Endothelial cell of umbilical vein (primary cell): ENCODE results near the gene SEPTIN5. TPM values are rescaled to one million over a fixed set of nuclear protein-coding genes. Genes with fewer than 3 reads are reported as not detected.

Experiments used
- BruUV-seq: library from RNA; stranded (reverse); fragments of 400-500 nt; replicated peaks from 2 replicates; lab custom pipeline; 2021; lab: Mats Ljungman, UMichigan
- CTCF ChIA-PET: fragments of 300-600, 350-600 bp; sonication (Branson Sonifier 250); formaldehyde crosslinking; loops from one replicate; lab custom pipeline; 2021; ENCODE audit warnings: antibody characterized with exemption, inconsistent platforms; lab: Charles Lee
- POLR2A ChIA-PET: fragments of 300-600, 350-600 bp; sonication (Branson Sonifier 250); formaldehyde crosslinking; loops from one replicate; lab custom pipeline; 2021; ENCODE audit warnings: antibody characterized with exemption, inconsistent platforms; lab: Charles Lee
- DNase-seq: peaks from one replicate; pipeline ENCODE4 v3.0.0-alpha.2; 2011; ENCODE audit warnings: low read depth, low spot score
- FAIRE-seq: peaks from 2 replicates; lab custom pipeline; 2011; peaks lifted over from hg19 to GRCh38; lab: Jason Lieb, UNC
- H2AFZ ChIP-seq: 2 replicates; pipeline ENCODE4 v1.6.0; 2012; ENCODE audit warnings: low read depth, low read length, control low read depth, inconsistent platforms
- H3K27ac ChIP-seq: 2 replicates; pipeline ENCODE4 v1.5.1; 2011; ENCODE audit warnings: low read depth, mild to moderate bottlenecking, control low read depth, low read length, moderate library complexity; ENCODE audit not compliant: insufficient read depth
- H3K27me3 ChIP-seq, 2 experiments: 2 replicates each; pipeline versions ENCODE4 v1.6.0 to v1.6.1; 2011; ENCODE audit warnings: low read length in 2 of 2, mixed read lengths in 1 of 2; ENCODE audit not compliant: control insufficient read depth in 2 of 2, insufficient read depth in 2 of 2
- H3K36me3 ChIP-seq, 2 experiments: 2 replicates in 1 of 2; 3 replicates in 1 of 2; pipeline ENCODE4 v1.5.1; 2011; ENCODE audit warnings: low read length in 2 of 2, mild to moderate bottlenecking in 1 of 2, moderate library complexity in 1 of 2; ENCODE audit not compliant: control insufficient read depth in 2 of 2, insufficient read depth in 2 of 2; ENCODE audit errors: extremely low read depth in 1 of 2
- H3K4me1 ChIP-seq: 3 replicates; pipeline ENCODE4 v1.5.1; 2011; ENCODE audit warnings: mild to moderate bottlenecking, low read length; ENCODE audit not compliant: control insufficient read depth, insufficient read depth; ENCODE audit errors: extremely low read depth
- H3K4me2 ChIP-seq: 2 replicates; pipeline ENCODE4 v1.6.1; 2011; ENCODE audit warnings: low read length, control low read depth, mixed read lengths; ENCODE audit not compliant: insufficient read depth
- H3K4me3 ChIP-seq, 3 experiments: fragments of 200-600 bp in 1 of 3; sonication (generic), shearing (Covaris generic) in 1 of 3; replicated peaks in 1 of 3; 2 replicates each; pipeline ENCODE4 v1.5.1; 2011 to 2016; ENCODE audit warnings: control low read depth in 3 of 3, low read length in 3 of 3, mild to moderate bottlenecking in 2 of 3, inconsistent platforms in 1 of 3, low read depth in 1 of 3, moderate library complexity in 1 of 3; ENCODE audit not compliant: insufficient read depth in 1 of 3
- H3K79me2 ChIP-seq: 2 replicates; pipeline ENCODE4 v1.6.0; 2012; ENCODE audit warnings: low read length, inconsistent platforms; ENCODE audit not compliant: control insufficient read depth, insufficient read depth
- H3K9ac ChIP-seq: replicated peaks from 2 replicates; pipeline ENCODE3; 2011; ENCODE audit warnings: low read length, control low read depth; ENCODE audit not compliant: insufficient read depth; ENCODE audit errors: extremely low read depth
- H3K9me1 ChIP-seq: replicated peaks from 3 replicates; pipeline ENCODE4 v1.6.0; 2011; ENCODE audit warnings: mild to moderate bottlenecking, low read length; ENCODE audit not compliant: control insufficient read depth, insufficient read depth; ENCODE audit errors: extremely low read depth
- H3K9me3 ChIP-seq: replicated peaks from 2 replicates; pipeline ENCODE4 v1.5.1; 2012; ENCODE audit warnings: low read length, inconsistent platforms; ENCODE audit not compliant: control insufficient read depth, insufficient read depth
- H4K20me1 ChIP-seq: replicated peaks from 2 replicates; pipeline ENCODE3; 2011; ENCODE audit warnings: mild to moderate bottlenecking, low read length; ENCODE audit not compliant: control insufficient read depth, insufficient read depth; ENCODE audit errors: extremely low read depth
- EZH2 ChIP-seq: IDR thresholded peaks from 2 replicates; pipeline ENCODE4 v1.6.1; 2012; ENCODE audit warnings: borderline replicate concordance, low read depth, mild to moderate bottlenecking, moderate library complexity, low read length, inconsistent platforms; ENCODE audit not compliant: severe bottlenecking
- FOS ChIP-seq: IDR thresholded peaks from 2 replicates; pipeline ENCODE4 v1.6.1; 2011; ENCODE audit warnings: mild to moderate bottlenecking, low read length, moderate library complexity, borderline replicate concordance; ENCODE audit not compliant: insufficient read depth
- GATA2 ChIP-seq: IDR thresholded peaks from 2 replicates; pipeline ENCODE4 v1.7.0; 2011; ENCODE audit warnings: low read depth, mild to moderate bottlenecking, moderate library complexity, mixed read lengths, low read length; ENCODE audit not compliant: insufficient read length, insufficient read depth
- JUN ChIP-seq: IDR thresholded peaks from 2 replicates; pipeline ENCODE4 v1.6.1; 2011; ENCODE audit warnings: borderline replicate concordance, low read depth; ENCODE audit not compliant: insufficient read length, insufficient read depth
- MAX ChIP-seq: IDR thresholded peaks from 2 replicates; pipeline ENCODE4 v1.6.1; 2011; ENCODE audit not compliant: insufficient read depth, insufficient read length
- MYC ChIP-seq: IDR thresholded peaks from one replicate; pipeline ENCODE4 v1.6.1; 2011; ENCODE audit warnings: mild to moderate bottlenecking, low read depth, low read length
- POLR2A ChIP-seq: IDR thresholded peaks from 2 replicates; pipeline ENCODE4 v1.6.1; 2012; ENCODE audit warnings: low read depth, mild to moderate bottlenecking, control low read depth, low read length
- POLR2AphosphoS5 ChIP-seq: IDR thresholded peaks from 2 replicates; pipeline ENCODE4 v1.6.1; 2012; ENCODE audit warnings: low read depth, mild to moderate bottlenecking, control low read depth, low read length, moderate library complexity; ENCODE audit not compliant: insufficient read depth
- dilution Hi-C: fragments of 300-500 bp; cut with MboI; formaldehyde crosslinking; loops from one replicate; pipeline ENCODE4 v1.15.0; 2019; ENCODE audit warnings: low sequenced_read_pairs; ENCODE audit not compliant: extremely low pct_ligation_motif_present
- intact Hi-C: fragments of 100-400 bp; cut with micrococcal nuclease; formaldehyde crosslinking; loops from one replicate; pipeline ENCODE4 v1.10.0; 2022
- polyA plus RNA-seq, 4 experiments: library from polyadenylated mRNA; depleted of rRNA in 3 of 4; stranded (reverse) in 3 of 4; unstranded in 1 of 4; fragments of >200 nt; gene quantifications; 2 replicates each; pipeline versions ENCODE4 v1.2.1 to v1.2.3, GENCODE V29; 2011 to 2012; ENCODE audit warnings: missing spikeins in 1 of 4
- total RNA-seq: library from RNA; stranded (reverse); gene quantifications from 2 replicates; pipeline ENCODE4 v1.2.3, GENCODE V29; 2021
- TF ChIP-seq, protein P1 (sequence below), 2 donors: IDR thresholded peaks; 1 replicate in 1 of 2; 2 replicates in 1 of 2; pipeline ENCODE4 v1.5.1; 2011; ENCODE audit warnings: low read length in 2 of 2, mild to moderate bottlenecking in 2 of 2, moderate library complexity in 2 of 2, control low read depth in 1 of 2, inconsistent platforms in 1 of 2, low read depth in 1 of 2; ENCODE audit not compliant: insufficient read depth in 1 of 2; ENCODE audit errors: extremely low read depth in 1 of 2

SEPTIN5 gene
- total and polyA plus RNA-seq, 2 donors (not counting 3 experiments of a cell fraction or from before 2014, with no cell fraction given), result 31.1 to 35.8 TPM

DNA sequence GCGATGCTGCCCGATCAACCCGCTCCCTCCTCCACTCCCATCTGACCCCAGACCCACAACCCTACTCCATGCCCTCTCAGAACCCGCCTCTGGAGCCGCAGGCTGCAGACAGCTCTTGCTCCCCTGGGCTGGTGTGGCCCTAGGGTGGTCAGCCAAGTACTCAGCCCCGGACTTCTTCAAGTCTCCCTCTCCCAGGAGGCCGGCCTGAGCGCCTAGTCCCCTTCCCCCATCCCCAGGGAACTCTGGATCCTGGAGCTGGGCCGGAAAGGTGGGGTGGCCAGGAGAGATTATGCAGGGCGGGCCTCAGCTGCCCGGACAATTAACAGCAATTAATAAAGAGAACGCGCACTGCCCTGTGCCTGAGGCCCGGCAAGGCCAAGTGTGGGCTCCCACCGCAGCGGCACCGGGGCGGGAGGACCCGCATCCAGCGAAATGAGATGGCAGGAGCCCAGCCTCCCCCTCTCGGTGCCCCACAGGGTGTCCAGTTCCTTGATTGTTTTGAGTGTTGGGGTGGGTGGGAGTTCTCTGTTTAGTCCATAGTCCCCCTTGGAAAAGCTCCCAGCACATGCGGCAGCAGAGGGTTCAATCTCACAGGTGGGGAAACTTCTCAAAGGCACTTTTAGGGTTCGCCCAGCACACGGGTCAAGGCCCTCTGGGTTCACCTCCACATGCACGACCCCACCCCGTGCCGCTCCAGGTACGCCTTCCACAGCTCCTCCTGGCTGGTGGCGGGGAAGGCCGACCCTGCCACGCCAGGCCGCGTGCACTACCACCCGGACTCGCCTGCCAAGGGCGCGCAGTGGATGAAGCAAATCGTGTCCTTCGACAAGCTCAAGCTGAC, 49.4 kb downstream of the SEPTIN5 start:
- FAIRE-seq, result no peak
- no peak overlapping the region for H2AFZ ChIP-seq
- no peak overlapping the region for H3K9ac ChIP-seq
- H3K4me1 ChIP-seq, result peaks cover 14% of the 10 kb centered on the region
- no peaks in the 10 kb centered on the region for H4K20me1 ChIP-seq
- intact Hi-C loops, result no loop called here
- no peak for DNase-seq
- peak overlapping the region; percentile 49 for H3K4me2 ChIP-seq
- no peak overlapping the region for H3K27ac ChIP-seq
- H3K27me3 ChIP-seq, result peaks cover 23 to 33% of the 10 kb centered on the region in 2 experiments
- ChIA-PET POLR2A (interaction anchor here (0.6 kb wide), 1 partner anchor 153 kb away, joined by 4 read pairs; no protein-coding TSS in a partner anchor), CTCF (interaction anchor here (1.0 to 4.4 kb wide), 5 partner anchors 9 to 199 kb away, joined by 3 to 18 read pairs (median 6); no protein-coding TSS in a partner anchor)
- H3K4me3 ChIP-seq, result peak overlapping the region in 1 of 3 experiments; percentile 50
- no peak for TF ChIP-seq MAX
- TF ChIP-seq FOS, result no peak
- no peak for TF ChIP-seq MYC
- no peak for TF ChIP-seq POLR2AphosphoS5
- TF ChIP-seq, protein P1, sequence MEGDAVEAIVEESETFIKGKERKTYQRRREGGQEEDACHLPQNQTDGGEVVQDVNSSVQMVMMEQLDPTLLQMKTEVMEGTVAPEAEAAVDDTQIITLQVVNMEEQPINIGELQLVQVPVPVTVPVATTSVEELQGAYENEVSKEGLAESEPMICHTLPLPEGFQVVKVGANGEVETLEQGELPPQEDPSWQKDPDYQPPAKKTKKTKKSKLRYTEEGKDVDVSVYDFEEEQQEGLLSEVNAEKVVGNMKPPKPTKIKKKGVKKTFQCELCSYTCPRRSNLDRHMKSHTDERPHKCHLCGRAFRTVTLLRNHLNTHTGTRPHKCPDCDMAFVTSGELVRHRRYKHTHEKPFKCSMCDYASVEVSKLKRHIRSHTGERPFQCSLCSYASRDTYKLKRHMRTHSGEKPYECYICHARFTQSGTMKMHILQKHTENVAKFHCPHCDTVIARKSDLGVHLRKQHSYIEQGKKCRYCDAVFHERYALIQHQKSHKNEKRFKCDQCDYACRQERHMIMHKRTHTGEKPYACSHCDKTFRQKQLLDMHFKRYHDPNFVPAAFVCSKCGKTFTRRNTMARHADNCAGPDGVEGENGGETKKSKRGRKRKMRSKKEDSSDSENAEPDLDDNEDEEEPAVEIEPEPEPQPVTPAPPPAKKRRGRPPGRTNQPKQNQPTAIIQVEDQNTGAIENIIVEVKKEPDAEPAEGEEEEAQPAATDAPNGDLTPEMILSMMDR (IDR thresholded peaks at IDR 0.05; ENCODE audit: extremely low read depth in 1 of 2, insufficient read depth in 1 of 2, low read depth in 1 of 2, low read length in 2 of 2), result no peak
- no peak for TF ChIP-seq POLR2A
- no peak for TF ChIP-seq GATA2
- TF ChIP-seq EZH2, result no peak
- no peak for TF ChIP-seq JUN
- dilution Hi-C loops, result no loop called here
- BruUV-seq, result no TSS peak
- H3K9me3 ChIP-seq, result no peaks in the 10 kb centered on the region
- peaks cover 0 to 3% of the 10 kb centered on the region in 2 experiments for H3K36me3 ChIP-seq
- H3K9me1 ChIP-seq, result no peaks in the 10 kb centered on the region
- peaks cover 31% of the 10 kb centered on the region for H3K79me2 ChIP-seq
